Stimulated activated naive CD8-positive, alpha-beta T cell treated with anti-CD3 and anti-CD28 coated beads, Interleukin-15, Interleukin-2, amounts not matched to agents 100 U/mL and 50 U/mL, for 24 hours (primary cell): ENCODE data around the gene FMO1.
"Not testable (repeated sequence)": the region's sequence is repeated elsewhere in the genome, so short reads cannot be mapped to it uniquely, and the experiment has no call there.

Source experiments
- ATAC-seq: fragments of 150-1000 bp; cut with Tn5 transposase; one replicate; pipeline ENCODE4 v1.10.0; 2021
- DNase-seq: peaks from one replicate; pipeline ENCODE4 v3.0.0; 2021

FMO1 gene

DNA sequence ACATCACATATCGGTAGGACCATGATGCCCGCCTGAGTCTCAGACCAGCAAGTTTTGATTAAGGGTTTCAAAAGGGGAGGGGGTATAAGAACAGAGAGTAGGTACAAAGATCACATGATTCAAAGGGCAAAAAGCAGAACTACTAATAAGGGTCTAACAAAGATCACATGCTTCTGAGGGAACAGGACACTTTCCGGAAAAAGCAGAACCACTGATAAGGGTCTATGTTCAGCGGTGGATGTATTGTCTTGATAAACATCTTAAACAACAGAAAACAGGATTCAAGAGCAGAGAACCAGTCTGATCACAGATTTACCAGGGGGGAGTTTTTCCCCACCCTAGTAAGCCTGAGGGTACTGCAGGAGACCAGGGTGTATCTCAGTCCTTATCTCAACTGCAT is 12.1 kb upstream of the FMO1 start:
- not testable (repeated sequence) for ATAC-seq, DNase-seq

DNA sequence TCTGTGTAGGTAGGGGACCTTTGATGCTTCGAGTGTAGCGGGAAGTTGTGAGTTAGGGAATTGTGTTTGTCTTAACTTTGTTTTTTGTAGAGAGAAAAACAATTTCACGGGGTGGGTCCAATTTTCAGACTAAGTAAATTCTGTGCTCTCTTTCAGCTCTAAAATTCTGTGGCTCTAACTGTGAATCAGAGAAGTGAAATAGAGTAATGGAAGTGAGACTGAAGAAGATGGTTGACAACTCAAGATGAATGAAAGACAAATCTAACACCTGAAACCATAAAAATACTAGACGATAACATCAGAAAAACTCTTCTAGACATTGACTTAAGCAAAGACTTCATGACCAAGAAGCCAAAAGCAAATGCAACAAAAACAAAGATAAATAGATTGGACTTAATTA is 4.4 kb upstream of the FMO1 start:
- ATAC-seq (no peak), DNase-seq (no peak)

- ATAC-seq (no peak), DNase-seq (peak; percentile 11)
These were observed 2.7 kb upstream of the FMO1 start for GRCh38 chr1:171245458-171246064.

DNA sequence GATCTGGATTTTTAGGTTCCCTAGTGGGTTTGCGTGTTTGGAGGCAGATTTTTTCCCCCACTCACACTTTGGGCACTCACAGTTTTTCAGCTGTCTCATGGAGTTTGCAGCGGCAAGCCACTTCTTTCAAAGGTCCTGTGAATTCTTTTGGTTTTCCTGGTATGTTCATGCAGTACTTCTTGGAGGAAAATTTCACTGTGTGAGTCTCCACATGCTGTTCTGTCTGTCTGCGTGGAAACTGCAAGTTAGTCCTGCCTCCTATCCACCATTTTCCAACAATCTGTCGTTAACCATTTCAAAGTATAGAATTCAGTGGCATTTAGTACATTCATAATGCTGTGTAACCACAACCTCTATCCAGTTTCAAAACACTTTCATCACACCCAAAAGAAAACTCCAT is 793 bp upstream of the FMO1 start:
- ATAC-seq: no peak
- no peak for DNase-seq

- ATAC-seq (no peak), DNase-seq (no peak)
These were observed 547 bp downstream of the FMO1 start for GRCh38 chr1:171248841-171249240.

GRCh38 chr1:171250263-171250662 is 2.0 kb downstream of the FMO1 start:
- DNase-seq: no peak
- ATAC-seq: no peak

DNA sequence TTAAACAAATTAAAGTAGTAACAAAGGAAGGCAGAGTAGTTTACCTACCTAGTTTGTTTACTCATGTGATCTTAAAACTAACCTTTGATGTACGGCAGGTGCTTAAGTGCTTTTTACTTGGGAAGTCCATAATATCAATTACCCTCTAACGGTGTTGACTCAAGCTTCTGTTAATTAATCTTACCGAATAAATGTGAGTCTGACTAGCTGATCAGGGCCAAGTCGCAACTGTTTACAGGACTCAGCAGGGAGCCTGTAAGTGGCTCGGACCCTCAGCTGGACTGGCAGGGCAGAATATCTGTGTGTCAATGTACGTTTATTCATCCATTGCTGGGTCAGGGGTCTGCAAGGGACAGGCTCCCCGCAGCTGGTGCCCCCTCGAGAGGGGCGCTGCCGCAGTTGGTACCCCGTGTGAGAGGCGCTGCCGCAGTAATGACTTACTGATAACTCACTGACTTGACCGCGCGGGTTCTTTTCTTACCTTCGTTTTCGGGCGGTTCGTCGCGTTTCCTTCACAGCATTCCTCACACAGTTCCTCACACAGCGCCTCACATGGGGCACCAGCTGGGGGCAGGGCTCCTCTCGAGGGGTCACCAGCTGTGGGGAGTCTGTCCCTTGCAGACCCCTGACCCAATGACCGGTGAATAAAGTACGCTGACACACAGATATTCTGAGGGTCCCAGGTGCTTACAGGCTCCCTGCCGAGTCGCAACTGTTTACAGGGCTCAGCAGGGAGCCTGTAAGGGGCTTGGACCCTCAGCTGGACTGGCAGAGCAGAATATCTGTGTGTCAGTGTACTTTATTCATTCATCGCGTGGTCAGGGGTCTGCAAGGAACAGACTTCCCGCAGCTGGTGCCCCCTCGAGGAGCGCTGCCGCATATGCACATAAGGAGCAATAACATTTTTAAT is 3.0 kb downstream of the FMO1 start:
- DNase-seq: peak; percentile 43
- peak; percentile 67 for ATAC-seq

- DNase-seq (no peak), ATAC-seq (no peak)
These were observed 3.6 kb downstream of the FMO1 start for GRCh38 chr1:171251952-171252300.

DNA sequence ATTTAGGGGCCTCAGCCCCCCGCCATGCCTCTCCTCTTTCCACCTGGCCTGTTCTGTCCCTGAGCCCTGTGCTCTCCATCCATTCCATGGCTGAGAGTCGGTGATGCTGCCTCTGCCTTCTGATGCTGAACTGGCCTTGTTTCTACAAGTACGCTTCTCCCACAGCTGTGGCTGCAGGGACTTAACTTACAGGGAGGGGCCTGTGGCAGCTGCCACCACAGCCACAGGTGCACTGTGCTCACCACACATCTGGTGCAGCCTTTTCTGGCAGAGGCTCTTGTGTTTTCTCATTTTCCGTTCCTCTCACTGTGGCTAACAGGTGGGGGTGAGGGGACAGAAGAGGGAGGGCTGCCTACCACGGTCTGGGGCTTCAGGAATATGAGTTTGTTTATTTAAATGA is 4.2 kb downstream of the FMO1 start:
- ATAC-seq: no peak
- DNase-seq: peak; percentile 5

DNA sequence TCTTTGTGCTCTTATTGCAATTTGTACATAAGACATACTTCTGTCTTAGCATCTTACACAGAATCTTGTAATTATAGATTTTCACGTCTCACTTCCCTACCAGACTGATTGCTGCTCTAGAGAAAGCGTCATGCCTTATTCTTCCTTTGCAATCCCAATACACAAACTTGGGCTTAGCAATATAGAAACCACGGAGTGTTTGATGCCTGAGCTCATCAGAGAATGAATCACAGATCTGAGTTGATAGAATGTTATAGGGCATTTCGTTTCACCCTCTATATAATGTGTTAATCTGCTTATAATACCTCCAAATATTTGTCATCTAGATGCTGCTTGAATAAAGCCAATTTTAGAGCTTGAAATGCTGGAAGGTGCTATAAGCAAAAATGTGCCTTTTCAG is 6.6 kb downstream of the FMO1 start:
- DNase-seq: no peak

GRCh38 chr1:171256940-171257606 is 8.8 kb downstream of the FMO1 start:
- no peak for DNase-seq
- no peak for ATAC-seq

More for the DNA sequence above, 6.6 kb downstream of the FMO1 start:
- ATAC-seq: no peak

GRCh38 chr1:171257607-171258076 is 9.3 kb downstream of the FMO1 start:
- DNase-seq (no peak), ATAC-seq (no peak)

GRCh38 chr1:171258429-171258828 is 10.1 kb downstream of the FMO1 start:
- DNase-seq (no peak), ATAC-seq (no peak)

GRCh38 chr1:171258943-171259342 is 10.6 kb downstream of the FMO1 start:
- no peak for ATAC-seq
- no peak for DNase-seq

GRCh38 chr1:171261336-171261735 is 13.0 kb downstream of the FMO1 start:
- no peak for ATAC-seq
- no peak for DNase-seq

DNA sequence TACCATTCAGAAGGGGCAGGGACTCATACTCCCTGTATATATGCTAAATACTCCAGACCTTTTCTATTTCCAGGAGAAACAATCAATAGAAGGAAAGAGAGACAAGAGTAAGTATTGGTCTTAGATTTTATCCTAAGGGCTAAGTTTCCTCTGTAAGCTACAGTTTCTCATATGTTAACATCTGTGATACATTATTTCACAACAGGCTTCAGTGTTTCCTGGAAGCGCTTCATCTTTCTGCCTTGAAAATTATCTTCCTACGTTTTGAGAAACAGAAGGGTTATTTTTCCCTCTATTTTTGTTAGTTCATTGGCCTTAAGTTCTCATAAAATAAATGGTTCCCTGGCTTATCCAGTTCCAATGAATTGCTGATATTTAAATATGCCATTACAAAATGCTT is 15.6 kb downstream of the FMO1 start:
- ATAC-seq: no peak

GRCh38 chr1:171265686-171266085 is 17.4 kb downstream of the FMO1 start:
- ATAC-seq: no peak
- no peak for DNase-seq

More for the DNA sequence above, 15.6 kb downstream of the FMO1 start:
- DNase-seq: no peak

GRCh38 chr1:171266930-171267329 is 18.6 kb downstream of the FMO1 start:
- DNase-seq: no peak
- ATAC-seq: no peak

DNA sequence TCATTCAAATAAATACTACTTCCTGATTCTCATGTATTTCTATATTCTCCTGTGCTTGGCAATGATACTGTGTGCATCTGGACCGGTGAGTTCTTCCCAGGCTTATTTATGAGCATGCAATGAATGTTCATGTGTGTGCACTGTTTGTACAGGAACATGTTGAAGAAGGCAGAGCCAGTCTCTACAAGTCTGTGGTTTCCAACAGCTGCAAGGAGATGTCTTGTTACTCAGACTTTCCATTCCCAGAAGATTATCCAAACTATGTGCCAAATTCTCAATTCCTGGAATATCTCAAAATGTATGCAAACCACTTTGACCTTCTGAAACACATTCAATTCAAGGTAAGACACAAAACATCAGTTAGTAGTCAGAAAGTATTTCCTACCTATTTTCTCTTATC is 19.1 kb downstream of the FMO1 start:
- DNase-seq (no peak), ATAC-seq (no peak)

DNA sequence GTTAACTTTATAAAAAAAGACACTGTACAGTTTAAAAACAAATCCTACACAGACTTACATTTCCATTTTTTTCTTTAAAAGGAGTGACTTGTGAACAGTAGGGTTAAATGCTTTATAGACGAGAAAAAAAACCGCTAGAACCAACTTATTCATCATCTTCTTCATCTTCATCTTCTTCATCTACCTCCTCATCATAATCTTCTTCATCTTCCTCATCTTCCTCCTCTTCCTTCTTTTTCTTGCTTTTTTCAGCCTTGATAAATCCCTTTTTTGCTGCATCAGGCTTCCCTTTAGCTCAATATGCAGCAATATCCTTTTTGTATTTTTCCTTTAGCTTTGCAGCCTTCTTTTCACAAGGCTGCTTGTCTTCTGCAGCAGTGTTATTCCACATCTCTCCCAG is 22.5 kb downstream of the FMO1 start:
- ATAC-seq: no peak
- DNase-seq: no peak

DNA sequence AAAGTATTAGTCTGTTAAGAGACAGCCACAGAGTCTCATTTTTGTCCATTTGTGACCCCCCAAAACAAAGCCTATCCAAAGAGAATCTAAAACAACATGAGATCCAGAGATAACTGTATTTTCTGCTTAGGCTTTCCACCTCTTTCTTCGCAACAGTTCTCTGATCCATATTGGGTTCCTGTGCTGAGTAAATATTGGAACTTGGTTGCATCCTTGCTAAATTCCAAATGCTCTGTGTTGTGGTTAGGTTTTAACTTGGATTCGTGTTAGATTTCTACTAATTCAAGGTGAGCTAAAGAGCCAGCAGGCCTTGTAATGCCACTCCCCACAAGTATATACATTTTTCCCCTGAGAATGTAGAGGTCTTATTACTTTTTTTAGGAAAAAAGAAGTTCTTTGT is 29.2 kb downstream of the FMO1 start:
- DNase-seq (no peak), ATAC-seq (no peak)

GRCh38 chr1:171279234-171279633 is 30.9 kb downstream of the FMO1 start:
- no peak for ATAC-seq
- DNase-seq: no peak

DNA sequence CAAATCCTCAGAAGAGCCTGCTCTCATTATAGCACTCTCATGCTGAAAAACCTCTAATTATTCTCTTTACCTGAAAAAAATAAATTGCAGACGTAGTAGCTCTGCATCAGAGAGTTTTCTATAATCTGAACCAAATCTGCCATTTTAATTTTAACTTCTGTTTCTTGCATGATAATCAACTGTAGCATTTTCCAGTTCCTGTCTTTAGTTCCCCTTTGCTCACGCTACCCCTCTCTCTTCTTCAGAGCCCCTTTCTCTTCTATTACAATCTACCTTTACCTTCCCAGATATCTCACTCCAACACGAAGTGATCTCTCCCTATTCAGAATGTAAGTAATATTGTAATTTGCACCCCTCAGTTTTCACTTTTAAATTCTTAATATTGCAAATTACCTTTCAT is 31.4 kb downstream of the FMO1 start:
- ATAC-seq: no peak

More for the DNA sequence above, 31.4 kb downstream of the FMO1 start:
- DNase-seq: no peak
